ENCODE data around the gene ALK. TPM values are rescaled to one million over a fixed set of nuclear protein-coding genes. Genes with fewer than 3 reads are reported as not detected.

Gene ALK
- total RNA-seq, 1 donor from 2014 or later: 2.0 TPM

- DNase-seq (ENCODE audit: low spot score in 2 of 2): no peak
- no peak for FAIRE-seq
These were observed 440.1 kb downstream of the ALK start for GRCh38 chr2:29481313-29481712.

GRCh38 chr2:29480426-29480825 lies 441.0 kb downstream of the ALK start:
- DNase-seq (ENCODE audit: low spot score in 2 of 2) (no peak), FAIRE-seq (no peak)

- FAIRE-seq (no peak), DNase-seq (ENCODE audit: low spot score in 2 of 2) (no peak)
These were observed 442.0 kb downstream of the ALK start for GRCh38 chr2:29479401-29479800.

- no peak for FAIRE-seq
- DNase-seq (ENCODE audit: low spot score in 2 of 2): no peak
These were observed 442.7 kb downstream of the ALK start for GRCh38 chr2:29478641-29479040.

GRCh38 chr2:29477186-29477585 lies 444.2 kb downstream of the ALK start:
- no peak for FAIRE-seq
- DNase-seq (ENCODE audit: low spot score in 2 of 2): no peak

- FAIRE-seq (no peak), DNase-seq (ENCODE audit: low spot score in 2 of 2) (no peak)
These were observed 445.9 kb downstream of the ALK start for GRCh38 chr2:29475499-29475898.

GRCh38 chr2:29469961-29470360 lies 451.4 kb downstream of the ALK start:
- FAIRE-seq (no peak), DNase-seq (ENCODE audit: low spot score in 2 of 2) (no peak)

- FAIRE-seq (no peak), DNase-seq (ENCODE audit: low spot score in 2 of 2) (no peak)
These were observed 451.9 kb downstream of the ALK start for GRCh38 chr2:29469516-29469915.

GRCh38 chr2:29463181-29463900 lies 458.0 kb downstream of the ALK start:
- FAIRE-seq: no peak
- no peak for DNase-seq (ENCODE audit: low spot score in 2 of 2)

- DNase-seq (ENCODE audit: low spot score in 2 of 2) (no peak), FAIRE-seq (no peak)
These were observed 459.1 kb downstream of the ALK start for GRCh38 chr2:29462293-29462692.

GRCh38 chr2:29460190-29460589 lies 461.2 kb downstream of the ALK start:
- DNase-seq (ENCODE audit: low spot score in 2 of 2) (no peak), FAIRE-seq (no peak)

- FAIRE-seq (no peak), DNase-seq (ENCODE audit: low spot score in 2 of 2) (no peak)
These were observed 461.8 kb downstream of the ALK start for GRCh38 chr2:29459445-29460179.

GRCh38 chr2:29456429-29456828 lies 465.0 kb downstream of the ALK start:
- FAIRE-seq (no peak), DNase-seq (ENCODE audit: low spot score in 2 of 2) (no peak)

GRCh38 chr2:29455200-29455860 lies 466.1 kb downstream of the ALK start:
- DNase-seq (ENCODE audit: low spot score in 2 of 2): peak; percentile 8 to 20
- FAIRE-seq: no peak

GRCh38 chr2:29452036-29452435 lies 469.4 kb downstream of the ALK start:
- DNase-seq (ENCODE audit: low spot score in 2 of 2): no peak
- FAIRE-seq: no peak

- DNase-seq (ENCODE audit: low spot score in 2 of 2) (no peak), FAIRE-seq (no peak)
These were observed 470.7 kb downstream of the ALK start for GRCh38 chr2:29450596-29451222.

GRCh38 chr2:29449499-29449898 lies 471.9 kb downstream of the ALK start:
- no peak for FAIRE-seq

GRCh38 chr2:29448096-29448688 lies 473.2 kb downstream of the ALK start:
- DNase-seq (ENCODE audit: low spot score in 2 of 2) (no peak), FAIRE-seq (no peak)

More at GRCh38 chr2:29449499-29449898, 471.9 kb downstream of the ALK start:
- no peak for DNase-seq (ENCODE audit: low spot score in 2 of 2)

GRCh38 chr2:29447513-29447912 lies 473.9 kb downstream of the ALK start:
- DNase-seq (ENCODE audit: low spot score in 2 of 2) (no peak), FAIRE-seq (no peak)

GRCh38 chr2:29446847-29447246 lies 474.5 kb downstream of the ALK start:
- FAIRE-seq: no peak
- DNase-seq (ENCODE audit: low spot score in 2 of 2): no peak

GRCh38 chr2:29444150-29444549 lies 477.2 kb downstream of the ALK start:
- FAIRE-seq (no peak), DNase-seq (ENCODE audit: low spot score in 2 of 2) (no peak)
